H9 (cell line): ENCODE measurements around the gene MFSD6. TPM values are rescaled to one million over a fixed set of nuclear protein-coding genes. Genes with fewer than 3 reads are reported as not detected.

Experiments
- DNase-seq: peaks from one replicate; pipeline ENCODE4 v3.0.0-alpha.2; 2017
- H2AFZ ChIP-seq: one replicate; pipeline ENCODE4 v1.6.1; 2013; ENCODE audit warnings: mild to moderate bottlenecking, low read length, control low read depth, moderate library complexity
- H2AK5ac ChIP-seq: 2 replicates; pipeline ENCODE4 v1.6.1; 2013; ENCODE audit warnings: low read length, control low read depth, mixed read lengths; ENCODE audit not compliant: insufficient read length
- H2BK120ac ChIP-seq: one replicate; pipeline ENCODE4 v1.6.1; 2013; ENCODE audit warnings: low read depth, mild to moderate bottlenecking, low read length, control low read depth, inconsistent platforms; ENCODE audit not compliant: poor library complexity, severe bottlenecking
- H2BK12ac ChIP-seq: 2 replicates; pipeline ENCODE4 v1.6.1; 2013; ENCODE audit warnings: low read length, control low read depth, mixed read lengths, low read depth; ENCODE audit not compliant: insufficient read length
- H2BK15ac ChIP-seq: 2 replicates; pipeline ENCODE4 v1.6.1; 2013; ENCODE audit warnings: low read depth, low read length, control low read depth
- H2BK20ac ChIP-seq: one replicate; pipeline ENCODE4 v1.6.1; 2013; ENCODE audit warnings: low read depth, mild to moderate bottlenecking, low read length, control low read depth, inconsistent platforms; ENCODE audit not compliant: poor library complexity, severe bottlenecking
- H2BK5ac ChIP-seq: 2 replicates; pipeline ENCODE4 v1.6.1; 2013; ENCODE audit warnings: low read length, control low read depth, mixed read lengths; ENCODE audit not compliant: insufficient read length
- H3K14ac ChIP-seq: 2 replicates; pipeline ENCODE4 v1.6.1; 2013; ENCODE audit warnings: low read length, control low read depth; ENCODE audit not compliant: insufficient read depth
- H3K18ac ChIP-seq: 2 replicates; pipeline ENCODE4 v1.6.1; 2013; ENCODE audit warnings: low read depth, mild to moderate bottlenecking, mixed read lengths, low read length, control low read depth; ENCODE audit not compliant: insufficient read length
- H3K23ac ChIP-seq: 2 replicates; pipeline ENCODE4 v1.6.1; 2013; ENCODE audit warnings: low read length, control low read depth, mixed read lengths, low read depth; ENCODE audit not compliant: insufficient read length
- H3K23me2 ChIP-seq: 2 replicates; pipeline ENCODE4 v1.6.1; 2013; ENCODE audit warnings: low read depth, mild to moderate bottlenecking, mixed read lengths, low read length, control low read depth; ENCODE audit not compliant: insufficient read length, poor library complexity, severe bottlenecking
- H3K27ac ChIP-seq: 2 replicates; pipeline ENCODE4 v1.5.1; 2013; ENCODE audit warnings: low read length, control low read depth, mixed read lengths, low read depth; ENCODE audit not compliant: insufficient read length
- H3K27me3 ChIP-seq: 2 replicates; pipeline ENCODE4 v1.6.1; 2013; ENCODE audit warnings: low read length, control low read depth, inconsistent platforms; ENCODE audit not compliant: insufficient read depth
- H3K4ac ChIP-seq: 2 replicates; pipeline ENCODE4 v1.6.1; 2013; ENCODE audit warnings: low read depth, mild to moderate bottlenecking, control low read depth, inconsistent platforms, low read length, moderate library complexity
- H3K4me1 ChIP-seq: 2 replicates; pipeline ENCODE4 v1.6.1; 2013; ENCODE audit warnings: low read length, control low read depth, inconsistent platforms; ENCODE audit not compliant: insufficient read depth
- H3K4me2 ChIP-seq: 2 replicates; pipeline ENCODE4 v1.6.1; 2013; ENCODE audit warnings: low read length, control low read depth, mixed read lengths; ENCODE audit not compliant: insufficient read length, insufficient read depth
- H3K56ac ChIP-seq: 2 replicates; pipeline ENCODE4 v1.6.1; 2013; ENCODE audit warnings: low read depth, mild to moderate bottlenecking, mixed read lengths, low read length, control low read depth; ENCODE audit not compliant: insufficient read length
- H3K79me1 ChIP-seq: 2 replicates; pipeline ENCODE4 v1.6.1; 2013; ENCODE audit warnings: low read depth, mild to moderate bottlenecking, moderate library complexity, low read length, control low read depth, inconsistent platforms; ENCODE audit not compliant: insufficient read depth, poor library complexity, severe bottlenecking
- H3K79me2 ChIP-seq: 2 replicates; pipeline ENCODE4 v1.6.1; 2013; ENCODE audit warnings: low read length, control low read depth, inconsistent platforms; ENCODE audit not compliant: insufficient read depth
- H3K9ac ChIP-seq: 2 replicates; pipeline ENCODE4 v1.6.1; 2013; ENCODE audit warnings: low read length, control low read depth, mixed read lengths; ENCODE audit not compliant: insufficient read length; ENCODE audit errors: extremely low read depth
- H3K9me3 ChIP-seq: one replicate; pipeline ENCODE4 v1.6.1; 2013; ENCODE audit warnings: low read depth, low read length, inconsistent platforms; ENCODE audit not compliant: control insufficient read depth
- H3T11ph ChIP-seq: one replicate; pipeline ENCODE4 v1.6.1; 2013; ENCODE audit warnings: mild to moderate bottlenecking, low read length, control low read depth, inconsistent platforms
- H4K20me1 ChIP-seq: one replicate; pipeline ENCODE4 v1.6.1; 2013; ENCODE audit not compliant: control insufficient read depth, insufficient read length, insufficient read depth
- H4K5ac ChIP-seq: 2 replicates; pipeline ENCODE4 v1.6.1; 2013; ENCODE audit warnings: low read depth, mild to moderate bottlenecking, mixed read lengths, low read length, control low read depth; ENCODE audit not compliant: insufficient read length
- H4K8ac ChIP-seq: replicated peaks from 2 replicates; pipeline ENCODE4 v1.6.1; 2013; ENCODE audit warnings: low read length, control low read depth, mixed read lengths, low read depth; ENCODE audit not compliant: insufficient read length
- H4K91ac ChIP-seq: 2 replicates; pipeline ENCODE4 v1.6.1; 2013; ENCODE audit warnings: low read depth, mild to moderate bottlenecking, moderate library complexity, mixed read lengths, low read length, control low read depth; ENCODE audit not compliant: insufficient read length
- H3K27ac Mint-ChIP-seq, 3 experiments: 2 replicates in 2 of 3; 3 replicates in 1 of 3; pipeline ENCODE4 v1.8.0; 2020 to 2021; ENCODE audit warnings: mixed read lengths in 3 of 3, mild to moderate bottlenecking in 1 of 3, moderate library complexity in 1 of 3
- H3K27me3 Mint-ChIP-seq: 2 replicates; pipeline ENCODE4 v1.8.0; 2021; ENCODE audit warnings: low read depth, mild to moderate bottlenecking, moderate library complexity, mixed read lengths
- H3K36me3 Mint-ChIP-seq, 3 experiments: 2 replicates in 2 of 3; 3 replicates in 1 of 3; pipeline ENCODE4 v1.8.0; 2020 to 2021; ENCODE audit warnings: low read depth in 3 of 3, mixed read lengths in 3 of 3; ENCODE audit not compliant: insufficient read depth in 1 of 3
- H3K4me1 Mint-ChIP-seq, 2 experiments: 2 replicates each; pipeline ENCODE4 v1.8.0; 2020; ENCODE audit warnings: mixed read lengths in 2 of 2
- H3K4me3 Mint-ChIP-seq, 2 experiments: 2 replicates in 1 of 2; 3 replicates in 1 of 2; pipeline ENCODE4 v1.8.0; 2020 to 2021; ENCODE audit warnings: mild to moderate bottlenecking in 2 of 2, mixed read lengths in 2 of 2, moderate library complexity in 1 of 2
- H3K9me3 Mint-ChIP-seq, 2 experiments: 2 replicates in 1 of 2; 3 replicates in 1 of 2; pipeline ENCODE4 v1.8.0; 2020; ENCODE audit warnings: mild to moderate bottlenecking in 2 of 2, mixed read lengths in 2 of 2, moderate library complexity in 1 of 2
- WGBS: extraction: QIAGEN DNeasy Blood & Tissue Kit; methylation state at CpG from one replicate; pipeline ENCODE4 v1.1.7; 2013; ENCODE audit warnings: missing lambda C conversion rate, low lambda C conversion rate, mixed read lengths; ENCODE audit not compliant: insufficient read length; ENCODE audit errors: extremely low coverage; 5-methylcytosine and 5-hydroxymethylcytosine counted together
- total RNA-seq: library from RNA; stranded (reverse); gene quantifications from 2 replicates; pipeline ENCODE4 v1.2.1, GENCODE V29; 2021
- TF ChIP-seq, protein P1 (sequence below): fragments of 200-600 bp; sonication (generic); conservative IDR thresholded peaks from 3 replicates; pipeline ENCODE4 v1.8.0; 2021; ENCODE audit warnings: antibody characterized with exemption, mild to moderate bottlenecking

MFSD6 gene
- total RNA-seq, 1 experiment from 2014 or later: 4.0 TPM

DNA sequence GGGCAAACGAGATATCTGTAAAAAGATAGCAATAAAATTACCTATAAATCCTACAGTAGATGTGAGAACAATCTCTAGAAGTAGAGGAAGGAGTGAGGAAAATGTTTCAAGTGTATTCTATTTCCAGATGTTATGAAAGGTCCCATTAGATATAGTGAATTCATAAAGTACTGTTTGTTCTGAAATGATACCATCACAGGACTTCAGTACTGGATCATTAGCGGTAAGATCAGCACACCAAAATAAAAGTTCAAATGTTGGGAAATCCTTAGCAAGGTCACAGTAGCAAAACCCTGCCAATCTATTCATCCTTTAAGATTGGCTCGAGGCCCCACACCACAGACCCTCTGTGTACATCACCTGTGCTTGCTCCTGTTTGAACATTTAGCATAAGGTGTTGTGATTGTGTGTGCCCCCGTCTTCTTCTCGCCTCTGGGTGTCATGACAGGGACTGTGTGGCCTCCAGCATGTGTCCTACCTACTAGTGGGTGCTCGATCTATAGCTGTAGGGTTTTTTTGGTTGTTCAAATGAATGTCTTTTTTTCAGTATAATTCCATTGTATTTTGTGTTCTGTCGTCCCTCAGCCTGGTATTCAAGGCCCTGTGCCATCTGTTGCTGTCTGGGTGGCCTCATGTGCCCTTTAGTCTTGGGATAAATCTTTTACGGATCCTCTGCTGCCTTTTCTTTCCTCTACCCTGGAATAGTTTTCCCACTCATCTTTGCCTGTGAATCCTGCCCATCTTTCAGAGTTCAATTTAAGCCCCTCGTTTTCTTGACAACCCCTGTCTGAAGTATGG lies 9.1 kb downstream of the MFSD6 start:
- Histone ChIP-seq H2BK5ac (no peak overlapping the region), H2BK120ac (no peak overlapping the region), H3K56ac (no peak overlapping the region), H2BK12ac (no peak overlapping the region), H3K79me1 (no peaks in the 10 kb centered on the region), H3K4ac (no peak overlapping the region), H3K23ac (no peak overlapping the region), H3K9me3 (no peaks in the 10 kb centered on the region), H2AK5ac (no peak overlapping the region), H2BK15ac (no peak overlapping the region), H3K14ac (no peak overlapping the region), H3K23me2 (no peaks in the 10 kb centered on the region), H2AFZ (no peak overlapping the region), H3K9ac (no peak overlapping the region), H4K20me1 (no peaks in the 10 kb centered on the region), H4K8ac (no peak overlapping the region), H3K4me1 (peaks cover 6% of the 10 kb centered on the region; the same call in 1 of the 2 replicates), H4K5ac (no peak overlapping the region), H3K18ac (no peak overlapping the region), H3T11ph (no peak overlapping the region), H3K4me2 (no peak overlapping the region), H2BK20ac (no peak overlapping the region), H4K91ac (no peak overlapping the region), H3K27ac (no peak overlapping the region), H3K27me3 (no peaks in the 10 kb centered on the region), H3K79me2 (no peaks in the 10 kb centered on the region)
- TF ChIP-seq, protein P1, sequence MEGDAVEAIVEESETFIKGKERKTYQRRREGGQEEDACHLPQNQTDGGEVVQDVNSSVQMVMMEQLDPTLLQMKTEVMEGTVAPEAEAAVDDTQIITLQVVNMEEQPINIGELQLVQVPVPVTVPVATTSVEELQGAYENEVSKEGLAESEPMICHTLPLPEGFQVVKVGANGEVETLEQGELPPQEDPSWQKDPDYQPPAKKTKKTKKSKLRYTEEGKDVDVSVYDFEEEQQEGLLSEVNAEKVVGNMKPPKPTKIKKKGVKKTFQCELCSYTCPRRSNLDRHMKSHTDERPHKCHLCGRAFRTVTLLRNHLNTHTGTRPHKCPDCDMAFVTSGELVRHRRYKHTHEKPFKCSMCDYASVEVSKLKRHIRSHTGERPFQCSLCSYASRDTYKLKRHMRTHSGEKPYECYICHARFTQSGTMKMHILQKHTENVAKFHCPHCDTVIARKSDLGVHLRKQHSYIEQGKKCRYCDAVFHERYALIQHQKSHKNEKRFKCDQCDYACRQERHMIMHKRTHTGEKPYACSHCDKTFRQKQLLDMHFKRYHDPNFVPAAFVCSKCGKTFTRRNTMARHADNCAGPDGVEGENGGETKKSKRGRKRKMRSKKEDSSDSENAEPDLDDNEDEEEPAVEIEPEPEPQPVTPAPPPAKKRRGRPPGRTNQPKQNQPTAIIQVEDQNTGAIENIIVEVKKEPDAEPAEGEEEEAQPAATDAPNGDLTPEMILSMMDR: no peak
- Mint-ChIP-seq H3K36me3 (no peaks in the 10 kb centered on the region), H3K9me3 (no peaks in the 10 kb centered on the region), H3K4me1 (peaks cover 15% of the 10 kb centered on the region in 2 experiments), H3K27ac (no peak overlapping the region), H3K27me3 (no peaks in the 10 kb centered on the region), H3K4me3 (no peak overlapping the region)
- no CpG with 5 or more reads among the region's 9 CpGs for WGBS
- no peak for DNase-seq
